G401.6 (cell line): Measurements from ENCODE around the gene SPOCD1.
"Not testable (repeated sequence)": the region's sequence is repeated elsewhere in the genome, so short reads cannot be mapped to it uniquely, and the experiment has no call there.

Experiments
- FAIRE-seq: peaks from 2 replicates; lab custom pipeline; 2012; peaks lifted over from hg19 to GRCh38; lab: Jason Lieb, UNC

The SPOCD1 gene

DNA sequence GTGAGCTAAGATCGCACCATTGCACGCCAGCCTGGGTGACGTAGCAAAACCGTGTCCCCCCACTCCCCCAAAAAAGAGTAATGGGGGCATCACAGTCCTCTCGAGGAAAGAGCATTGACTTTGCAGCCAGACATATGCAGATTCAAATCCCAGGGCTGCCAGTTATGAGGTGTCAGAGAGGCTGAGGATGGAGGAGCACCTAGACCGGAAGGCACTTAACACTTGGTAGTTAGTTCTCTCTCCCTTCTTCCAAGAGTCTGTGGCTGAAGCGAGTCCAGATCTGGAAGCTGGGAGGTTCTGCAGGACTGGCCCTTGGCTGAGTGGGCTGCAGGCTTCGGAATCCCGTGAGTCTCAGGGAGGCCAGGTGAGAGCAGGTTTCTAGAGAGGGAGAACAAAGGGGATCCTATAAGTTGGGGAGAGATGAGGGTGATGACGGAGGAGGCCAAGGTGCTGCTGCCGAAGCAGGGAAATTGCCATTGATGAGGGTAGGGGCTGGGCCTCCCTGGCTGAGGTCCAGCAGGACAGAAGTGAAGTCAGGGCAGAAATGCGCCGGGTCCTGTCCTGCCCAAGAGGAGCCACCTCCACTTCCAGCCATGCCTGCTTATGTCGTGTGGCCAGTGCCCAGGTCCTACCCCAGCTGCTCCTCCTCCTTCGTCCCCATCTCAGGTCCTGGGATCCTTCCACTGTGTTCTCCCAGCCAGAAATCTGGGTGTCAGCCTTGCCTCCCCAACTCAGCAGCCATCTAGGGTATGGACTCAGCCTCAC is 13.3 kb upstream of the SPOCD1 start:
- FAIRE-seq: no peak

DNA sequence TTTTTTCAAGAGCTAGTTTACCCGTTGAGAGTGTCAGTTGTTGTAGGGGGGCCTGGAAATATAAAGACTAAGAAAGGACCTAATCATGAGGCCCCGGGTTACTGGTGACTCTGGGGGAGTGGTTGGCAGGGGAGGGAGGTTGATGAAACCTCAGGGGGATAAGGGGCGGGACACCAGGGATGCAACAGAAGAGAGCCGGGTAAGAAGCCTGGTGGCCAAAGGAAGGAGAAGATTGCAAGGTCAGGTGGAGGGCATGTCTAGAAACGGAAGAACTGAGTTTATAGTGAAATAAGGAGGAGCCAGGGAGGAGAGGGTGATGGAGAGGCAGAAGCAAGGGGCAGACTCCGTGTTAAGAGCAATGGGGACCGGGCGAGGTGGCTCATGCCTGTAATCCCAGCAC is 12.5 kb upstream of the SPOCD1 start:
- FAIRE-seq: no peak

DNA sequence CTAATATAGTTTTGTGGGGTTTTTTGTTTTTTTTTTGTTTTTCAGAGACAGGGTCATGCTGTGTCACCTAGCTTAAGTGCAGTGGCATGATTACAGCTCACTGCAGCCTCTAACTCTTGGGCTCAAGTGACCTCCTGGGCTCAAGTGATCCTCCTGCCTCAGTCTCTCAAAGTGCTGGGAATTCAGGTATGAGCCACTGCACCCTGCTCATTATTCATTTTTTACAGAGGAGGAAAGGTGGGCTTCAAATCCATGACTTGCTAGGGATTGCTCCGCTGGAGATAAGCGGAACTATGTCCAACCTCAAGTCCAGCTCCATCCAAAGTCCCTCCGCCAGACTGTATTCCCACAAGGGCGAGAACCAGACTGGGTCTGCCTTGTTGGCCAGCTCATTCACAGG is 8.0 kb upstream of the SPOCD1 start:
- no peak for FAIRE-seq

DNA sequence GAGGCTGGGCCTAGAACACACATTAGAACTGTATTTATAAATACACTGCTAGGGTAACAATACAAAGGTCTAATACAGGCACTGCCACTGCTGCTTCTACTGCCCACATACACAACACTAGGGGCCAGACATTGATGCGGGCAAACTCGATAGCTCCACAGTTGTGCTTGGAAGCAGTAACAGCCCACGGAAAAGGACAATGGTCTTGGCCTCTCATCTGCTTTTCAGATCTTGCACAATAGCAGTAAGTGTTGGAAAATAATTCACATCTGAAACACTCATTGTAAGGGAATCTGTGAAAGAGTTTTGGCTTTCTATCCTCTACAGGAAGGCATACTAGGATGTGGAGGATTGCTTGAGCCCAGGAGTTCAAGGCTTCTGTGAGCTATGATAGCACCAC is 6.9 kb upstream of the SPOCD1 start:
- no peak for FAIRE-seq

DNA sequence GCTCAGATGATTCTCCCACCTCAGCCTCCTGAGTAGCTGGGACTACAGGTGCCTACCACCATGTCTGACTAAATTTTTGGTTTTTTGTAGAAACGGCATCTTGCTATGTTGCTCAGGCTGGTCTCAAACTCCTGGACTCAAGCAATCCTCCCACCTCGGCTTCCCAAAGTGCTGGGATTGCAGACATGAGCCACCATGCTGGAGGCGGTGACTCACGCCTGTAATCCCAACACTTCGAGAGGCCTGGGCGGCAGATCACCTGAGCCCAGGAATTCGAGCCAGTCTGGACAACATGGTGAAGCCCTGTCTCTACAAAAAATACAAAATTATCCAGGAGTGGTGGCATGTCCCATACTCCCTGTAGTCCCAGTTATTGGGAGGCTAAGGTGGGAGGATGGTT is 4.4 kb upstream of the SPOCD1 start:
- not testable (repeated sequence) for FAIRE-seq

DNA sequence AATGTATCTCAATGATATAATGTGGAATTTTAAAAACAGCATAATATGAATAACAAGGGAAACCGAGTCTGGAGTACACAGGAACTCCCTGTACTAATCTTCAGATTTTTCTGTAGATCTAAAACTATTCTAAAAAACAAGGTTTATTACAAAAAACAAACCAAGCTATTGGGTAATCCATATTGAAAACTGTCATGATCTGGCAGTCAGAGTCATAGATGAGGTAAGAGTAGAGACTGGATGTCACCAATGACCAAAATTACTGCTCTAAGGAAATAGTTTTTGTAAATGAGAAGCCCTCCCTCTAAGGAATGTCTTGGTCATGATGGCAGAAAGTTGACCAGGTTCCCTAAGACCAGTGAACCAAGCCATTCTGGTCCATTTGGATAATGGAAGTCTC is 2.4 kb upstream of the SPOCD1 start:
- no peak for FAIRE-seq

DNA sequence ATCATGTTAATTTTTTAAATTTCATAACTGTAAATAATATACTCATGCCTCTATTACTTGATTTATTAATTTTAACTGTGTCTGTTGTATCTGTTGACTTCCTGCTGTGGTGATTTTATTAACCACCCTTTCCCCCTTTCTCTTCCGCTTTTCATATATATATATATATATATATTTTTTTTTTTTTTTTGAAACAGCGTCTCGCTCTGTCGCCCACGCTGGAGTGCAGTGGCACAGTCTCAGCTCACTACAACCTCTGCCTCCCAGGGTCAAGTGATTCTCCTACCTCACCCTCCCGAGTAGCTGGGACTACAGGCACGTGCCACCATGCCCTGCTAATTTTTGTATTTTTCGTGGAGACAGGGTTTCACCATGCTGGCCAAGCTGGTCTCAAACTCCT is 1.1 kb upstream of the SPOCD1 start:
- not testable (repeated sequence) for FAIRE-seq

DNA sequence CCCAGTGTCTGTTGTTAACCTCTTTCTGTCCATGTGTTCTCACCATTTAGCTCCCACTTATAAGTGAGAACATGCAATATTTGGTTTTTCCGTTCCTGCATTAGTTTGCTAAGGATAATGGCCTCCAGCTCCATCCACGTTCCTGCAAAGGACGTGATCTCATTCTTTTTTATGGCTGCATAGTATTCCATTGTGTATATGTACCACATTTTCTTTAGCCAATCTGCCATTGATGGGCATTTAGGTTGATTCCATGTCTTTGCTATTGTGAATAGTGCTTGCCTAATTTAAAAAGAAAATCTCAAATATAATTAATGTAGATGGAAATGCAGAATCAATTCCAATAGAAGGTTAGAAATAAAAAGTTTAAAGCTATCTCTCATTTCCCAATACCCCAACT is 679 bp upstream of the SPOCD1 start:
- not testable (repeated sequence) for FAIRE-seq

DNA sequence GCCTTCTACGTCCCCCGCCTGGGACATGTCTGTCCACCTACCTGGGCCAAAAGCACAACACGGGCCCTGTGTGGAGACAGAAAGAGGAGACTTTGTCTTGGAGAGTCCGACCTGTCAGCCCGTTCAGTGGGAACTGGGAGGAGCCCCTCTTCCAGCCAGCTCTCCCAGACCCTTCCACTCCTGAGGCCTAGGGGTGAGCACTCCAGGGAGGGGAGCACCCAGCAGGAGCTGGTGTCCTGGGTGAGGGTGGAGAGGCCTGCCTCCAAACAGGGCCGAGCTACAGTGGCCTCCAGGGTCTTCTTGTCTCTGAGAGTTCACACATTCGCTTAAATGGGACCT is 546 bp downstream of the SPOCD1 start:
- no peak for FAIRE-seq

DNA sequence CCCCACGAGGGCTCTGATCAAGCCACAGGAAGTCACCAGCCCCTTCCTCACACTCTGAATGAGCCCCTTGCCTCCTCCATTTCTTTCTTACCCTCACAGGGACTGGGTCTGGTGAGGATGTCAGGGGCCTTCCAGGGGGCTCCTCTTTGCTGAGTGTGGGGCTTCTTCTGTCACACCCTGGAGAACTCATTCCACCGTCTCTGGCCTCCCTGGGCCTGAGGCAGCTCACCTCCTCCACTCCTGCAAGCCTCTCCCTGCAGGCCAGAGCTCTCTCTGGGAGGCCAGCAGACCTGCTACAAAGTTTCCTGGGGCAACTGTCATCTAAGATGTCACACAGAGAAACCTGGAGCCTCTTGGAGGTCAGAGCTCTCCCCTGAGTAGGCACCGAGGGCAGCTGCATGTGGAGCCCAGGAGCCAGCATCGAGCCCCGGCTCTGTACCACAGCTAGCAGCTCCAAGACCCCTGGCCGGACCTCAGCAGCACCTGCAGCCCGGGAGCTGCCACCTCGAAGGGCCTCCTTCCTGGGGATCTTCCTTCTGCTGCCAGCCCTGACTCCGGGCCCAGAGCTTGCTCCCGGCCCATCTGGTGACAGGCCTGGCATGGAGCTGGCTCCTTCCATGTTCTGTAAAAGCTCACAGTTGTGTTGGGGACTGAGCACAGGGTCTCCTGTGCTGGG is 1.1 kb downstream of the SPOCD1 start:
- no peak for FAIRE-seq

DNA sequence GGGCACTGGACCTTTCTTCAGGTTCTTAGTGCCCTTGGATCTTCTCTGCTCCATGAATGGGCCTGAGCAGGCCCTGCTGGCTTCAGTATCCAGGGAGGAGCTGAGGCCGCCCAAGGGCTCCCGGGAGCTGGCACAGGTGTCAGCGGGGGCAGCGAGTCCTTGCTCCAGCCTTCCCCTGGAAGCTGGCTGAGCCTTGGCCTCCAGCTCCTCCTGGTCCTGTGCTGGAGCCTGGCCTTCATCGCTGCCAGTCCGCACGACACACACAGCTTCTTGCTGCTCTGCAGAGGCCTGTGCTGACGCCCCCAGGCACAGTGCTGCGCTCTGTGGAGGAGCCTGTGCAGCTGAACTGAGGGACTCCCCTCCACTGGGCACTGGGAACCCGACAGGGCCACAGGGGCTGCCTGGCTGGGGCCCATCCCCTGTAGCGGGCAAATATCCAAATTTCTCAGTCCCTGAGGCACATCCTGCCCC is 1.7 kb downstream of the SPOCD1 start:
- FAIRE-seq: no peak

DNA sequence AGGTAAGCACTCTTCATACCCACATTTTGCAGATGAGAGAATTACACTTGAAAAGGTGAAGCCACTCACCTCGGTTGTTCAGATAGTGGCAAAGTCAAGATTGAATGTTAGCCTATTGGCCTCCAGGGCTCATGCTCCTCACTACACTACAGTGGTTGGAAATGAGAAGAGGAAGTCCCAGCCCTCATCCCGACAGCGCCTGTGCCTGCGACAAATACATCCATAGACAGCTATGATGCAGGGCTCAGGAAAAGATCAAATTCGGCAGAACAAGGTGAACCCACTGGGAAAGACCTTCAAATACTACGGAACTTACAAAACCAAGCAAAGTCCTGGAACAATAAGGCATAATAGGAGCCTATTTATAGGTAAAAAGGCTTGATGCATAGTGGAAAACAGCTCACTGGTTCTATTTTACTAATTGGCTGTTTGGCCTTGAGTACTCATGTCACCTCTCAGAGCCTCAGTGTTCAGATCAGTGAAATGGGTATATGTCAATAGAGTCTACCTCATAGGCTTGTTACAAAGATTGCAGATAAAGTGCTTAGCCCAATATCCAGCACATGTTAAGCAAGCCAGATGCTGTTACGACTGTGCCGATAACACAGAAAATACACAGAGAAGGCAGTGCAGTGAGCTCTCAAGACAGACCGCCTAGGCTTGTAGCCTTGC is 3.5 kb downstream of the SPOCD1 start:
- FAIRE-seq: no peak

DNA sequence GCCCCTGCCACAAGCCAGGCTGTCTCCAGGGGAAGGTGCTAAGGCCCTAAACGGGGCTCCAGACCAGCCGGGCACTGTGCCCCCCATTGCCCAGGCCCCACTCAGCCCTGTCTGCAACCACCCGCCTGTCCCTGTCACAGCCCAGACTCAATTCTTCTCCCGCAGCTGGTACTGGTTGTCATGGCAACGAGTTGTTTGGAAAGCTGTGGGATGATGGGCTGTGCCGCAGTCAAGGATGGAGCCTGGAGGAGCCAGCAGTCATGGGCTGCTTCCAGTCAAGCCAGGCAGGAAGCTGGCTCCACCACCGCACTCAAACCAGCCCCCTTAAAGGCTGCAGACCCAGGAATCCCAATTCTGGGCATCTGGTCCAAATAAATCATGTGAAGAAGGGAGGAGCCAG is 4.2 kb downstream of the SPOCD1 start:
- FAIRE-seq: no peak

DNA sequence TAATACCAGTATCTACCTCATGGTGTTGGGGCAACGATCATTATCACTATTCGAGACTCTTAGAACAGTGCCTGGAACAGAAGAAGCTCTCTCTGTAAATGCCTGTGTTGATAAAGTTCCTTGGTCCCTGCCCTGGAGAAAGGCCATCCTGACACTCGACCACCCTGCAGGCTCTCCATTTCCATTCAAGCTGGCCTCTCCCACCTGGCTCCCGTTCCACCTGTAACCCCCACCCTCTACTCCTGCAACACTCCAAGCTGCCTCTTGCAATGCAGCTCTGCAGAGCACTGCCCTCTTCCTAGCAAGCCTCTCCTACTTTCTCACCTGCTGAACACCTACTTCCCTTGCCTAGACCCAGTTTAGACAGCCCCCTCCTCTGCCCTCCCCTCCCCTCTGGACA is 6.1 kb downstream of the SPOCD1 start:
- FAIRE-seq: no peak

DNA sequence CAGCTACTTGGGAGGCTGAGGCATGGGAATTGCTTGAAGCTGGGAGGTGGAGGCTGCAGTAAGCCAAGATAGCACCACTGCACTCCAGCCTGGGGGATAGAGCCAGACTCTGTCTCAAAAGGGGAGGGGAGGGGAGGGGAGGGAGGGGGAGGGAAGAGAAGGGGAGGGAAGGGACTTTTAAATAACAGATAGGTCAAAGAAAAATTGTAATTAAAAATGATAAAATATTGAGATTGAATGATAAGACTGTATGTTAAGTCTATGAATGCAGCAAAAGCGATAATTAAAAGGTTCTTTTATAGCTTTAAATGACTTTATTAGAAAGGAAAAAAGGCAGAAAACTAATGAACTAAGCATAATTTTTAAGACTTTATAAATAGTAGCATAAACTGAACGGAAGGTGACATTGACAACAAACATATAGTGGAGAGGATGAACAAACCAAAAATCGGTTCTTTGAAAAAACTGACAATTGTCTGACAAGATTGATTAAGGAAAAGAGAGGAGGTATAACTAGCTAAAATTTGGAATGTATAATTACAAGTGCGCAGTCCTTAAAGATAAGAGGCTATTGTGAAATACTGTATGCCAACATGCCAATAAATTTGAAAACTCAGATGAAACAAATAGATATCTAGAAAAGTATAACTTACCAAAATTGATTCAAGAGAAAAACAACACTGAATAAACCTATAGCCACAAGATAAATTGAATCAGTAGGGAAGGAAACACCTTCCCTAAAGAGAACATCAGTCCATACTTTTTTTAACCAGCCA is 8.4 kb downstream of the SPOCD1 start:
- peak; percentile 54 for FAIRE-seq

DNA sequence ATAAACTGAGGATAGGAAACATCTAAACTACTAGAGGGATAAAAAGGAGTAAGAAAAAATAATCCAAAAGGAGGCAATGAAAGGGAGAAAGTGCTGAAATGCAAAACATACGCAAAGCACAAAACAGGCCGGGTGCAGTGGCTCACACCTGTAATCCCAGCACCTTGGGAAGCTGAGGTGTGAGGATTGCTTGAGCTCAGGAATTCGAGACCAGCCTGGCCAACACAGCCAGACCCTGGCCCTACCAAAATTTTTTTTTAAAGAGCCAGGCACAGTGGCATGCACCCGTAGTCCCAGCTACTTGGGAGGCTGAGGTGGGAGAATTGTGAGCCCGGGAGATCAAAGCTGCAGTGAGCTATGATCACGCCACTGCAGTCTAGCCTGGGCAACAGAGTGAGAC is 10.5 kb downstream of the SPOCD1 start:
- no peak for FAIRE-seq

DNA sequence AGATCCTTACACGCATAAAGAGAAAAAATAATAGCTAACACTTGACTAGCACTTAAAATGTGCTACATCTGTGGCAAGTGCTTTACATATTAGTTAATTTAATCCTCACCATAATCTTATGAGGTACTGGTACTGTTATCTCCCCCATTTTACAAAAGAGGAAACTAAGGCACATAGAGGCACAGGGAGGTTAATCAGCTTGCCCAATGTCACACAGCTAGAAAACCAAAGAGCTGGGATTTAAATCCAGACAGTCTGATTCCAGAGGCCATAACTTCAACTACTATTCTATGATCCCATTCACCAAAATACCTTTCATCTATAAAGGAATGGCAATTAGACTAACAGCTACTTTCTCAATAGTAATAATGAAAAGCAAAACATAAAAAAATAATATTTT is 11.7 kb downstream of the SPOCD1 start:
- FAIRE-seq: no peak

DNA sequence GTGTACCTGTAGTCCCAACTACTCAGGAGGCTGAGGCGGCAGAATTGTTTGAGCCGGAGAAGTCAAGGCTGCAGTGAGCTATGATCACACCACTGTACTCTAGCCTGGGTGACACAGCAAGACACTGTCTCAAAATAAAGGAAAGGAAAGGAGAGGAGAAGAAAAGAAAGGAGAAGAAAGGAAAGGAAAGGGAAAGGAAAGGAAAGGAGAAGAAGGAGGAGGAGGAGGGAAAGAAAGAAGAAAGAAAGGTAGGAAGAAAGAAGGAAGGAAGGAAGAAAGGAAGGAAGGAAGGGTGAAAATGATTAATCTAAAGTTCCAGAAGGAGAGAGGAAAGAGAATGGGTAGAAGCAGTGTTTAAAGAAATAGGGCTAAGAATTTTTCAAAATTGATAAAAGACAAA is 12.2 kb downstream of the SPOCD1 start:
- FAIRE-seq: no peak

DNA sequence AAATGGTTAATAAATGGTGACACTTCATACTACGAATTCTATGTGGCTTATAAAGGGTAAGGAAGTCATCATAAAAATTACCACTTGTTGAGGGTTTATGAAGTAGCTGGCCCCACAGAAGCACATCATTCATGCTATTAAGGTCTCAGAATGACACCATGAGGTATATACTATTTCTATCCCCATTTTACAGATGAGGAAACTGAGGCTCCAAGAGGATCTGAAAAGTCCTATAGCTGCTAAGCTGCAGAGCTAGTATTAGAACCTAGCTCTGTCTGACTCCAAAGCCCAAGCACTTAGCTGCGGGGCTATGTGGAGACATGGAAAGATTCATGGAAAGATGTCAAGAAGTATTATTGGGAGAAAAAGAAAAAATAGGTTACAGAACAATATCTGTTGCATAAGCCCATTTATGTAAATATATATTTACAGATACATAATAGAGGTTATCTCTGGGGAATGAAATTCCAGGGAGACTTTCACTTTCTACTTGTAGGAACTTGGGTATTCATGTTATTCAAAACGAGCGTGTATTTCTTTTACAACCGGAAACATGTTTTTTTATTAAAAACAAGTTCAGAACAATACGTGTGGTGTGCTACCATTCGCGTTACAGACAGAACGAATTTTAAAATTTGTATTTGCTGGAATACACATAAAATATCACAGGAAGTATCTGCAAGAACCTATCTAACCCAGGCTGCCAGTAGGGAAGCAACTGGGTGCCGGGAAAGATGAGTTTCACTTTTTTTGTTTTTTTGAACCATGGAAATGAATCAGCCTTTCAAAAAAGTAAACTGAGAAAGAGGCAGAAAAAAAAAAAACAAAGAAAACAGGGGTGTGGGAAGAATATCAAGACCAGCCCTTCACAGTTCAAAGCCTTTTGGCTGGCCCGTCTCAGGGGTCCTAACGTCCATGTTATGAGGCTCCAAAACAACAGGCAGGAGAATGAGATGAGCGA is 13.4 kb downstream of the SPOCD1 start:
- no peak for FAIRE-seq

DNA sequence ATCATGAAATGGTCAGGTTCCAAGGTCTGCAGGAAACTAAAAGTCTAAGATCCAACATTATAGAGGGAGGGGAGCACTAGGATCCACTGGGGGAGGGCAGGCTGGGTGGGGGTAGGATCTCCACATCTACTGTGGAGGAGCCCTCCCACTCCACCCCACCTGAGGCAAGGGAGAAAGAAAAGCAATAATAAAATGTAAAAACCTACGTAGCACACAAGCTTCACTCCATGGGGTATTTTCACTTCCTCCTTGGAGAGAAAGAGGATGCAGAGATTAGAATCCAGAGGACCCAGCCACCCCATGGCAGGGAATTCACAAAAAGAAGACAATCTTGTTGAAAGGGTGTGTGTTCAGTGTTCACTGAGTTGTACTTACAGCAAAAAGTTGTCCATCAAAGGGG is 14.4 kb downstream of the SPOCD1 start:
- FAIRE-seq: no peak

DNA sequence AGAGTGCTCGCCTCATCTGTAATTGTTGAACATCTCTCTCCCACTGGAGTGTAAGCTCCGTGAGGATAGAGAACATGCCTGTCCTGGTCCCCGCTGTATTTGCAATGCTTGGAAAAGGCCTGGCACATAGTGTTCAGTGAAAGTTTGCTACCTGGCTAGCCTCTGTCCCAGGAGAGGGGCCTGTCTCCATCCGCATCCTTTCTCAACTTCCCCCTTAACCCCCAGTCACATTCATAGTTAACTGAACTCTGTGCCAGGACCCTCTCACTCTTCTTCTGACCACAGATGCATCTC is 15.2 kb downstream of the SPOCD1 start:
- no peak for FAIRE-seq
